CD8-positive, alpha-beta memory T cell (primary cell): ENCODE data around the gene WDR77. TPM values are rescaled to one million over a fixed set of nuclear protein-coding genes. Genes with fewer than 3 reads are reported as not detected.
A peak's percentile ranks its signal among the peaks of the same experiment; 100 is the strongest.

ENCODE experiments used
- CTCF ChIA-PET: fragments of 350-600 bp; sonication (Branson Sonifier 250); formaldehyde crosslinking; loops from one replicate; lab custom pipeline; 2021; ENCODE audit warnings: antibody characterized with exemption; lab: Charles Lee
- POLR2A ChIA-PET: fragments of 350-600 bp; sonication (Branson Sonifier 250); formaldehyde crosslinking; loops from one replicate; lab custom pipeline; 2021; ENCODE audit warnings: antibody characterized with exemption; lab: Charles Lee
- DNase-seq, 5 donors: peaks; one replicate each; pipeline versions ENCODE4 v3.0.0 to v3.0.0-alpha.2; 2020 to 2022; ENCODE audit warnings: mixed read lengths in 1 of 5
- H3K27ac ChIP-seq: one replicate; pipeline ENCODE4 v1.7.0; 2013; ENCODE audit warnings: low read depth, mild to moderate bottlenecking, low read length, moderate library complexity
- H3K27me3 ChIP-seq: 2 replicates; pipeline ENCODE4 v1.7.0; 2013; ENCODE audit warnings: low read length, mild to moderate bottlenecking; ENCODE audit not compliant: insufficient read depth, poor library complexity, severe bottlenecking
- H3K36me3 ChIP-seq: 2 replicates; pipeline ENCODE4 v1.7.0; 2013; ENCODE audit warnings: mild to moderate bottlenecking, low read length, moderate library complexity; ENCODE audit not compliant: insufficient read depth
- H3K4me1 ChIP-seq: 2 replicates; pipeline ENCODE4 v1.7.0; 2013; ENCODE audit warnings: mild to moderate bottlenecking, low read length, moderate library complexity; ENCODE audit not compliant: insufficient read depth
- H3K4me3 ChIP-seq: 2 replicates; pipeline ENCODE4 v1.7.0; 2013; ENCODE audit warnings: mild to moderate bottlenecking, low read length
- H3K9me3 ChIP-seq: 2 replicates; pipeline ENCODE4 v1.7.0; 2013; ENCODE audit warnings: mild to moderate bottlenecking, low read length
- H3K27ac Mint-ChIP-seq, 8 donors: one replicate each; pipeline ENCODE4 v1.8.0; 2020 to 2021; ENCODE audit warnings: mixed read lengths in 8 of 8, mild to moderate bottlenecking in 6 of 8, inconsistent platforms in 3 of 8, moderate library complexity in 3 of 8
- H3K27me3 Mint-ChIP-seq, 2 donors: one replicate each; pipeline ENCODE4 v1.8.0; 2020 to 2021; ENCODE audit warnings: mixed read lengths in 2 of 2, mild to moderate bottlenecking in 1 of 2, moderate library complexity in 1 of 2
- H3K36me3 Mint-ChIP-seq, 3 donors: one replicate each; pipeline ENCODE4 v1.8.0; 2020 to 2021; ENCODE audit warnings: mixed read lengths in 3 of 3, inconsistent platforms in 1 of 3, mild to moderate bottlenecking in 1 of 3
- H3K4me1 Mint-ChIP-seq, 3 donors: one replicate each; pipeline ENCODE4 v1.8.0; 2020 to 2021; ENCODE audit warnings: mixed read lengths in 3 of 3, inconsistent platforms in 1 of 3, mild to moderate bottlenecking in 1 of 3
- H3K4me3 Mint-ChIP-seq, 7 donors: one replicate each; pipeline ENCODE4 v1.8.0; 2020 to 2021; ENCODE audit warnings: mixed read lengths in 7 of 7, mild to moderate bottlenecking in 6 of 7, moderate library complexity in 4 of 7, inconsistent platforms in 2 of 7
- H3K9me3 Mint-ChIP-seq, 5 donors: one replicate each; pipeline ENCODE4 v1.8.0; 2020 to 2022; ENCODE audit warnings: mixed read lengths in 5 of 5, mild to moderate bottlenecking in 3 of 5, moderate library complexity in 2 of 5, inconsistent platforms in 1 of 5
- polyA plus RNA-seq: library from polyadenylated mRNA; unstranded; fragments of 300-500 nt; fragmentation: Illumina TruSeq; gene quantifications from one replicate; pipeline ENCODE4 v1.2.3, GENCODE V29; 2021
- total RNA-seq, 2 experiments: library from RNA; stranded (reverse); gene quantifications; one replicate each; pipeline ENCODE4 v1.2.3, GENCODE V29; 2021

Gene WDR77
- total and polyA plus RNA-seq, 3 experiments from 2014 or later = 42.2 to 74.7 (median 73.2) TPM

DNA sequence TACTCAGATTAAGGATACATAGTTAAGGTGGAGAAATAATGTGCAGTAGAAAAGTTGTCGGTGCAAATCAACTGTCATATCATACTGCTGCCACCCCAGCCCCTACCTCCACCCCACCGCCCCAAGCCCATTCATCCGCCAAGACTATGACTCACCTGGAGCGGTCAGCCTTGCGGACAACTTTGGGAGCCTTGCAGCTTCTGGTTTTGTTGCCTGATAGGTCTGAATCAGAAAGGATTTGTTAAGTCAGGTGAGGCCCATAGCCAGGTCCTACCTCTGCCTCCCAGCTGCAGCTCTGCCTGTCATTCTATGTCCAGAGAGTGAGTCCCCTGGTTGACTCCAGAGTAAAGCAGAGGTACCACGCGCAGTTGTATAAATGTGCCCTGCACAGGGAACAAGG is 37.4 kb upstream of the WDR77 start:
- H3K4me3 ChIP-seq = no peak overlapping the region
- Mint-ChIP-seq H3K4me1 (peaks cover 4 to 15% (median 6%) of the 10 kb centered on the region in 3 donors), H3K36me3 (no peaks in the 10 kb centered on the region), H3K4me3 (no peak overlapping the region), H3K9me3 (no peaks in the 10 kb centered on the region), H3K27ac (no peak overlapping the region), H3K27me3 (no peaks in the 10 kb centered on the region)
- no peaks in the 10 kb centered on the region for H3K4me1 ChIP-seq
- CTCF ChIA-PET = interaction anchor here (0.9 to 1.8 kb wide), 4 partner anchors 10 to 268 kb away, joined by 3 to 15 read pairs (median 3); partner anchors contain the start of genes ADORA3 and TMIGD3
- no peak overlapping the region for H3K27ac ChIP-seq
- no peak for DNase-seq
- no peaks in the 10 kb centered on the region for H3K27me3 ChIP-seq
- POLR2A ChIA-PET = no interaction called here
- H3K36me3 ChIP-seq = no peaks in the 10 kb centered on the region
- no peaks in the 10 kb centered on the region for H3K9me3 ChIP-seq

DNA sequence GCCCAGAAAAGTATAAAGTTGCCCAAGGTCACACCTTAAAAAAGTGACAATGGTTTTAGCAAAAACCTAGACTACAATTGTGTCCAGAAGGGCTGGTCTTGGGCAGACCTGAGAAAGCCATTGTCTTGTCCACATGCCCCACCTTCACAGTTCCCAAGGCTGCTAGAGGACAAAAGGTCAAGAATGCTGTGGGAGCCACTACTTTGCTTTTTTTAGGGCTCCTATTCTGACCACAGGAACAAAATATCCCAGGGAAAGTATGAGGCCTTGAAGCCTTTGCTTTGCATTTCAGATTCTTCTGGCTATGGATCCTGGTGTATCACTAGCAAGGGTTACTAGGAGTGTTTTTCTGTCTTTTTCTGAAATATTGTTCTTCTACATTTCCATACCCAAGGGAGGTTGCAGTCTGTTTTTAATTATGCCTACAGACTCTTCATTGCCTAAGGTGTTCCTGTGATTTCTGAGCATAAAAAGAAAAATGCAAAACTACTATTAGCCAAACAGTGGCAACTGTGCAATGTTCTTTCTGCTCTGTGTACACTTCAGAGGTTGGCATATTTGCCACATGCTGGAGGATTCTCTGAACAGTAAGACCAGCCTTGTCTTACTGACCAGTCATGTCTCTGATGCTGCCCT is 35.5 kb upstream of the WDR77 start:
- no peaks in the 10 kb centered on the region for H3K27me3 ChIP-seq
- ChIA-PET CTCF (interaction anchor here (0.8 to 1.8 kb wide), 2 partner anchors 13 to 24 kb away, joined by 3 to 15 read pairs; no protein-coding TSS in a partner anchor), POLR2A (no interaction called here)
- H3K27ac Mint-ChIP-seq = peak overlapping the region in 1 of 8 donors; percentile 86
- no peaks in the 10 kb centered on the region for H3K36me3 ChIP-seq
- no peak overlapping the region for H3K4me3 Mint-ChIP-seq
- peaks cover 7 to 19% (median 11%) of the 10 kb centered on the region in 3 donors for H3K4me1 Mint-ChIP-seq
- H3K27ac ChIP-seq = no peak overlapping the region
- H3K9me3 Mint-ChIP-seq = no peaks in the 10 kb centered on the region
- no peaks in the 10 kb centered on the region for H3K4me1 ChIP-seq
- no peaks in the 10 kb centered on the region for H3K36me3 Mint-ChIP-seq
- no peaks in the 10 kb centered on the region for H3K27me3 Mint-ChIP-seq
- DNase-seq = no peak
- no peaks in the 10 kb centered on the region for H3K9me3 ChIP-seq
- no peak overlapping the region for H3K4me3 ChIP-seq

DNA sequence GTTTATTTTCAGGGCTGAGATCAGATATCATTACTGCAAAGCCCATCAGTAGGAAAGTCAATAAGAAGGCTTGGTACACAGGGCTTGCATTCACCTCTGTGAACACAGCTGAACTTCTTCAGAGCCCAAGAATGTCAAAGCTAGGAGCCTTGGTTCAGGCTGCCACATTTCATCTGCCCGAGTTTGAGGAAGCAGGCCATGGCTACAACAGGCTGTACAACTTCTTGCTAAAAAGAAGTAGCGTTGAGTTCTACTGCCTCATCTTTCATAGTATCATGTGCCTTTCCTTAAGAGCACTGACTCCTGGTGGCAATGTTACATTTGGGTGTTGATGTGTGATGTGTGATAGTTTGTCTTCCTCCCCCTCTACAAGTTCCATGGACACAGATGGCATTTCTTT is 34.8 kb upstream of the WDR77 start:
- H3K36me3 Mint-ChIP-seq = no peaks in the 10 kb centered on the region
- H3K9me3 ChIP-seq = no peaks in the 10 kb centered on the region
- CTCF ChIA-PET = interaction anchor here (1.1 kb wide), 1 partner anchor 15 kb away, joined by 3 read pairs; no protein-coding TSS in a partner anchor
- H3K27me3 Mint-ChIP-seq = no peaks in the 10 kb centered on the region
- H3K9me3 Mint-ChIP-seq = no peaks in the 10 kb centered on the region
- POLR2A ChIA-PET = no interaction called here
- H3K27ac Mint-ChIP-seq = no peak overlapping the region
- peaks cover 3% of the 10 kb centered on the region for H3K4me1 ChIP-seq
- DNase-seq = no peak
- H3K4me3 Mint-ChIP-seq = no peak overlapping the region
- peaks cover 8 to 20% (median 13%) of the 10 kb centered on the region in 3 donors for H3K4me1 Mint-ChIP-seq
- H3K27me3 ChIP-seq = no peaks in the 10 kb centered on the region
- H3K27ac ChIP-seq = no peak overlapping the region
- no peaks in the 10 kb centered on the region for H3K36me3 ChIP-seq
- H3K4me3 ChIP-seq = no peak overlapping the region

DNA sequence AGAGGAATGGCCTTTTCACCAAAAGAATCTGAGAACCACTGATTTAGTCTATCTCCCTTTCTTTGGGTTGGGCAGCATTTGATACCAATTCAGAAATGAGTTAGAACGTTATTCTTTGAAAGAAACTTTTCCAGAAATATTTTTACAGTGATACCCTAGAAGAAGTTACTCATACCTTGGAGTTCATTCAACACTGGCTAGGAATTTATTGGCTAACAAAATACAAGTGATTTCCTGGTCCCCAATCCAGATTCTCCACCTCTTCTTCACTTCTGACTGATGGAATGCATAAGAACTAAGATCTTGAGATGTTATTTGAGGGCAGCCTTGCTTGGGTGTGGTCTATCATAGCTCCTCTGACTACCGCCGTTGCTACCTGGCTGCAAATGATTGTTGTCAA is 34.1 kb upstream of the WDR77 start:
- peaks cover 0 to 3% (median 0%) of the 10 kb centered on the region in 3 donors for H3K36me3 Mint-ChIP-seq
- POLR2A ChIA-PET = no interaction called here

DNA sequence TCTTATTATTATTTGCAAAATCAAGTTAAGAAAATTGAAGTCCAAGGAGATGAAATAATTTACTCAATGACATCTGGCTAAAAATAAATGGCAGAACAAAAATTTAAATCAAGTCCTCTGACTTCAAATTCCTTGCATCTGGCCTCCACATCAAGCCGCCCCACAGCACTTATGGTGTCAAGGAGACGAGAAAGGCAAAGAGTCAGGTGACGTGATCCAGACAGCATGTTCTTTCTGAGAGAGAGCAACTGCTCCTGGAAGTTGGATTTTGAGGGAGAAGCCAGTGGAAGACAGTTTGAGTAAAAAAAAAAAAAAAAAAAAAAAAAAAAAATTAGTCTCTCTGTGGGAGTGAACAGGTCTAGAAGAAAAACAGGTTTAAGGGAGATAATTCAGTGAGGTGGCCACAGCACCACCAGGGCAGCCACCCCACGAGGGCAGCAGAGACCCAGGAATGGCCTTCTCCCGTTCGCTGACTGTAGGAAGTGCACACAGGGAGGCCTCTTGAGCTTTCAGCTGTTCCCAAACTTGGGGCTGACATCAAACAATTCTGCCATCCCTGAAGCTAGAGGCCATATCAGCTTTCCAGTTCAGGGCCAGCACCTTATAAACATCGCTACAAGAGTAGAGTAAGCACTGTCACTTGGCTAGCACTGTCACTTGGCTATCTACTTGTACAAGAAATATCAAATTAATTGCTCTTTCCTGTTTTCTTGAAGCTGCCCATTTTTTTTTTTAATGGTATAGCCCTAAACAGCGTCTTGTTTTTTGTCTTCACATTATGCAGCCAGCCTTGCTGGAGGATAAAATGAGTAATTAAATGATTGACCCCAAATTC is 32.5 kb upstream of the WDR77 start:
- Mint-ChIP-seq H3K27me3 (no peaks in the 10 kb centered on the region), H3K27ac (no peak overlapping the region), H3K4me3 (no peak overlapping the region), H3K9me3 (no peaks in the 10 kb centered on the region), H3K4me1 (peaks cover 31 to 43% (median 36%) of the 10 kb centered on the region in 3 donors), H3K36me3 (peaks cover 3 to 9% (median 6%) of the 10 kb centered on the region in 3 donors)
- peak in 4 of 5 donors; percentile 17 to 61 (median 36) for DNase-seq
- Histone ChIP-seq H3K9me3 (no peaks in the 10 kb centered on the region), H3K4me3 (no peak overlapping the region), H3K27ac (no peak overlapping the region), H3K4me1 (peaks cover 26% of the 10 kb centered on the region), H3K27me3 (no peaks in the 10 kb centered on the region), H3K36me3 (peaks cover 8% of the 10 kb centered on the region)
- CTCF ChIA-PET = interaction anchor here (0.5 to 2.4 kb wide), 14 partner anchors 10 to 288 kb away, joined by 3 to 11 read pairs (median 4); partner anchors contain the start of genes ADORA3 and TMIGD3
- POLR2A ChIA-PET = no interaction called here

More for the DNA sequence above, 34.1 kb upstream of the WDR77 start:
- Histone ChIP-seq H3K36me3 (peaks cover 2% of the 10 kb centered on the region), H3K27ac (no peak overlapping the region), H3K4me1 (peaks cover 10% of the 10 kb centered on the region), H3K27me3 (no peaks in the 10 kb centered on the region), H3K9me3 (no peaks in the 10 kb centered on the region), H3K4me3 (no peak overlapping the region)
- CTCF ChIA-PET = interaction anchor here (1.1 to 1.7 kb wide), 3 partner anchors 15 to 211 kb away, joined by 3 read pairs; no protein-coding TSS in a partner anchor
- Mint-ChIP-seq H3K4me1 (peaks cover 15 to 27% (median 20%) of the 10 kb centered on the region in 3 donors), H3K27me3 (no peaks in the 10 kb centered on the region), H3K9me3 (no peaks in the 10 kb centered on the region), H3K27ac (peak overlapping the region in 2 of 8 donors; percentile 10 to 23), H3K4me3 (no peak overlapping the region)
- no peak for DNase-seq

DNA sequence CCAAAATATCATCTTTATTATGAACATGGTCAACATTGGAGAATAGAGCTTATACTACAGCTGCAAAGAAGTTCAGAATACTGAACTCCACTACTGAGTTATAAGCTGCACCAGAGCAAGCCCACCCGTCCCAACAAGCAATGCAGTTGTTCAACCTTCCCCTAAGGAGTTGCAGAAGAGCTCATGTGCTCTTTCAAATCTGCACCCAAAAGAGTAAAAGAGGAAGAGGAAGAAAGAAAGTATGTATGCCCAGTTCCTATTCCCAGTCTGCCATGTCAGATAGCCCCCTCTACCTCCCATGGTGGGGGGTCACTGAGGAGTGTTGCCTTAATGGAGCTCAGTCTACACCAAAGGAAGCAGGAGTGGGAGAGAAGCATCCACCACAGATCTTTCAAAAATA is 31.6 kb upstream of the WDR77 start:
- H3K9me3 Mint-ChIP-seq = no peaks in the 10 kb centered on the region
- Histone ChIP-seq H3K4me1 (peaks cover 35% of the 10 kb centered on the region), H3K4me3 (no peak overlapping the region), H3K27ac (no peak overlapping the region), H3K9me3 (no peaks in the 10 kb centered on the region), H3K27me3 (no peaks in the 10 kb centered on the region), H3K36me3 (peaks cover 8% of the 10 kb centered on the region)
- H3K4me3 Mint-ChIP-seq = no peak overlapping the region
- ChIA-PET POLR2A (no interaction called here), CTCF (interaction anchor here (0.9 to 2.4 kb wide), 3 partner anchors 9 to 234 kb away, joined by 3 to 11 read pairs (median 3); no protein-coding TSS in a partner anchor)
- peaks cover 40 to 52% (median 45%) of the 10 kb centered on the region in 3 donors for H3K4me1 Mint-ChIP-seq
- no peak for DNase-seq
- peaks cover 3 to 9% (median 6%) of the 10 kb centered on the region in 3 donors for H3K36me3 Mint-ChIP-seq
- no peak overlapping the region for H3K27ac Mint-ChIP-seq
- no peaks in the 10 kb centered on the region for H3K27me3 Mint-ChIP-seq

DNA sequence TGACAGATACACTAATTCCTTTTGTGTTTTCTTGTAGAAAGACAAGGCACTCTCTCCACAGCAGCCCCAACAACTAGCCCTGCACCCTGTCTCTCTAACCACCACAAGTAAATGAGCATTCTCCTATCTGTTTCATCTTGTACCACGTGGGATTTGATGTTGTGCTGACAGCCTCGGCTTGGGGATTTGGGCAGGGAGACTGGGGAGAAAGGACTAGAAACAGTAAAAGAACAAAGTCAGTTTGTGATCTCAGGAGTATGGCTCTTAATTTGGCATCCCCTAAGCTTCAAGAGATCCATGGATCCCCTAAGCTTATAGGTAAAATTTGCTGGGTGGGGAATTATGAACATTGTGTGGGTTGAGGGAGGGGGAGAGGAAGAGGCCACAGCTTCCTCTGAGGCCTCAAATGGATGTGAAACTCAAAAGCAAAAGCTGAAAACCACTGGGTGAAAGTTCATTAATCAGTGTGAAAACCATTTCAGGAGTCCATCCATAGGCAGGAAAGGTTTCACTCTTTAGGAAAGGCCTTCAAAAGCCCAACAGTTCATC is 27.8 kb upstream of the WDR77 start:
- peak overlapping the region; percentile 61 for H3K4me3 ChIP-seq

More for the DNA sequence above, 27.8 kb upstream of the WDR77 start:
- Histone ChIP-seq H3K27ac (peak overlapping the region; percentile 36), H3K4me1 (peaks cover 58% of the 10 kb centered on the region), H3K36me3 (peaks cover 8% of the 10 kb centered on the region), H3K27me3 (no peaks in the 10 kb centered on the region), H3K9me3 (no peaks in the 10 kb centered on the region)
- H3K27me3 Mint-ChIP-seq = no peaks in the 10 kb centered on the region
- no peaks in the 10 kb centered on the region for H3K9me3 Mint-ChIP-seq
- POLR2A ChIA-PET = interaction anchor here (0.8 to 1.3 kb wide), 2 partner anchors 28 to 31 kb away, joined by 4 read pairs; partner anchors contain the start of genes ATP5PB and WDR77
- peaks cover 6 to 11% (median 6%) of the 10 kb centered on the region in 3 donors for H3K36me3 Mint-ChIP-seq
- peak overlapping the region; percentile 80 to 96 (median 90) for H3K27ac Mint-ChIP-seq
- CTCF ChIA-PET = interaction anchor here (1.2 to 5.9 kb wide), 7 partner anchors 9 to 254 kb away, joined by 3 to 33 read pairs (median 3); partner anchors contain the start of genes ATP5PB and WDR77
- DNase-seq = peak; percentile 7 to 73 (median 60)
- peaks cover 60 to 67% (median 63%) of the 10 kb centered on the region in 3 donors for H3K4me1 Mint-ChIP-seq
- H3K4me3 Mint-ChIP-seq = peak overlapping the region; percentile 66 to 80 (median 75)
